Glomerular visceral epithelial cell (primary cell): ENCODE results near the gene CLNK.
"Not testable (repeated sequence)": the region's sequence is repeated elsewhere in the genome, so short reads cannot be mapped to it uniquely, and the experiment has no call there.

Experiments
- DNase-seq: peaks from one replicate; pipeline ENCODE4 v3.0.0-alpha.2; 2016; ENCODE audit errors: extremely low spot score

The CLNK gene

GRCh38 chr4:10662937-10663336, 21.6 kb downstream of the CLNK start:
- no peak for DNase-seq

GRCh38 chr4:10661047-10661446, 23.5 kb downstream of the CLNK start:
- no peak for DNase-seq

- no peak for DNase-seq
Observed at GRCh38 chr4:10659251-10659650, 25.3 kb downstream of the CLNK start.

GRCh38 chr4:10656988-10657387, 27.6 kb downstream of the CLNK start:
- DNase-seq: peak; percentile 12

- no peak for DNase-seq
Observed at GRCh38 chr4:10656420-10656819, 28.1 kb downstream of the CLNK start.

- DNase-seq: peak; percentile 27
Observed at GRCh38 chr4:10655968-10656367, 28.6 kb downstream of the CLNK start.

GRCh38 chr4:10648479-10648878, 36.1 kb downstream of the CLNK start:
- DNase-seq: no peak

GRCh38 chr4:10647846-10648245, 36.7 kb downstream of the CLNK start:
- DNase-seq: peak; percentile 27

GRCh38 chr4:10643600-10644425, 40.8 kb downstream of the CLNK start:
- DNase-seq: no peak

GRCh38 chr4:10640561-10641201, 43.9 kb downstream of the CLNK start:
- peak; percentile 15 for DNase-seq

- DNase-seq: no peak
Observed at GRCh38 chr4:10639664-10640063, 44.9 kb downstream of the CLNK start.

- DNase-seq: no peak
Observed at GRCh38 chr4:10639100-10639499, 45.5 kb downstream of the CLNK start.

GRCh38 chr4:10635091-10635490, 49.5 kb downstream of the CLNK start:
- no peak for DNase-seq

- no peak for DNase-seq
Observed at GRCh38 chr4:10629394-10629793, 55.2 kb downstream of the CLNK start.

- no peak for DNase-seq
Observed at GRCh38 chr4:10625131-10625530, 59.4 kb downstream of the CLNK start.

GRCh38 chr4:10623862-10624261, 60.7 kb downstream of the CLNK start:
- DNase-seq: no peak

GRCh38 chr4:10623241-10623640, 61.3 kb downstream of the CLNK start:
- no peak for DNase-seq

- DNase-seq: no peak
Observed at GRCh38 chr4:10622728-10623127, 61.8 kb downstream of the CLNK start.

- no peak for DNase-seq
Observed at GRCh38 chr4:10620935-10621488, 63.6 kb downstream of the CLNK start.

- no peak for DNase-seq
Observed at GRCh38 chr4:10619855-10620254, 64.7 kb downstream of the CLNK start.

- DNase-seq: peak; percentile 24
Observed at GRCh38 chr4:10619220-10619619, 65.3 kb downstream of the CLNK start.

GRCh38 chr4:10614926-10615325, 69.6 kb downstream of the CLNK start:
- DNase-seq: not testable (repeated sequence)

GRCh38 chr4:10613926-10614478, 70.6 kb downstream of the CLNK start:
- DNase-seq: no peak
